Transverse colon (tissue), 4 donors: Measurements from ENCODE around the gene CDRT4. TPM values are rescaled to one million over a fixed set of nuclear protein-coding genes. Genes with fewer than 3 reads are reported as not detected.
A peak's percentile ranks its signal among the peaks of the same experiment; 100 is the strongest.

Source experiments
- DNase-seq: peaks from one replicate; pipeline ENCODE4 v3.0.0-alpha.2; 2019
- H3K27ac ChIP-seq, 4 donors: fragments of 200-600 bp; sonication (generic); 2 replicates each; pipeline ENCODE4 v1.5.1; 2016 to 2018; ENCODE audit warnings: inconsistent platforms in 4 of 4
- H3K27me3 ChIP-seq: fragments of 200-600 bp; sonication (generic); 2 replicates; pipeline ENCODE4 v1.5.1; 2017; ENCODE audit warnings: inconsistent platforms
- H3K36me3 ChIP-seq, 4 donors: fragments of 200-600 bp; sonication (generic); 2 replicates each; pipeline ENCODE4 v1.5.1; 2017 to 2019; ENCODE audit warnings: inconsistent platforms in 4 of 4
- H3K4me1 ChIP-seq, 4 donors: fragments of 200-600 bp; sonication (generic); 2 replicates each; pipeline ENCODE4 v1.5.1; 2017 to 2020; ENCODE audit warnings: inconsistent platforms in 4 of 4
- H3K4me3 ChIP-seq, 4 donors: fragments of 200-600 bp; sonication (generic); 1 replicate in 1 of 4; 2 replicates in 3 of 4; pipeline versions ENCODE4 v1.5.1 to v1.6.1; 2017 to 2019; ENCODE audit warnings: inconsistent platforms in 4 of 4
- H3K9me3 ChIP-seq, 2 donors: fragments of 200-600 bp; sonication (generic); 2 replicates each; pipeline ENCODE4 v1.5.1; 2017 to 2019; ENCODE audit warnings: inconsistent platforms in 2 of 2
- EP300 ChIP-seq: sonication (generic); formaldehyde crosslinking; IDR thresholded peaks from one replicate; pipeline ENCODE4 v1.6.1; 2017; ENCODE audit warnings: antibody characterized with exemption, low read depth
- POLR2A ChIP-seq: fragments of 450-650 bp; IDR thresholded peaks from one replicate; pipeline ENCODE4 v1.6.1; 2016; ENCODE audit warnings: antibody characterized with exemption, mild to moderate bottlenecking, moderate library complexity
- POLR2AphosphoS5 ChIP-seq, 3 donors: sonication (generic); formaldehyde crosslinking; IDR thresholded peaks; one replicate each; pipeline ENCODE4 v1.6.1; 2016; ENCODE audit warnings: antibody characterized with exemption in 3 of 3
- WGBS, 2 donors: methylation state at CpG; one replicate each; pipeline ENCODE4 v1.1.5; 2018; ENCODE audit warnings: low coverage in 1 of 2; 5-methylcytosine and 5-hydroxymethylcytosine counted together
- in situ Hi-C, 4 donors: fragments of 200-750 bp; cut with MboI; loops; one replicate each; pipeline versions ENCODE4 v1.15.0 to v1.15.1; 2017; ENCODE audit warnings: low sequenced_read_pairs in 3 of 4, low pct_ligation_motif_present in 1 of 4, low pct_unique_long_range_greater_than_20kb in 1 of 4
- intact Hi-C: fragments of 100-400 bp; cut with DNase I; formaldehyde crosslinking; loops from one replicate; pipeline ENCODE4 v1.15.1; 2023; ENCODE audit warnings: low total_unique reads
- total RNA-seq, 4 donors: library from RNA; depleted of rRNA; stranded (reverse); fragments of >200 nt; gene quantifications; one replicate each; pipeline ENCODE4 v1.1.0, GENCODE V29; 2016
- TF ChIP-seq, protein P1 (sequence below), 5 experiments: fragments of 200-600 bp in 3 of 5; fragments of 450-650 bp in 2 of 5; sonication (generic) in 3 of 5; IDR thresholded peaks; 1 replicate in 2 of 5; 2 replicates in 3 of 5; pipeline ENCODE4 v1.5.1; 2016 to 2017; ENCODE audit warnings: antibody characterized with exemption in 5 of 5, inconsistent platforms in 3 of 5, mild to moderate bottlenecking in 2 of 5, moderate library complexity in 1 of 5

Gene CDRT4
- total RNA-seq, 4 donors from 2014 or later: 2.2 to 93.5 (median 14.4) TPM

DNA sequence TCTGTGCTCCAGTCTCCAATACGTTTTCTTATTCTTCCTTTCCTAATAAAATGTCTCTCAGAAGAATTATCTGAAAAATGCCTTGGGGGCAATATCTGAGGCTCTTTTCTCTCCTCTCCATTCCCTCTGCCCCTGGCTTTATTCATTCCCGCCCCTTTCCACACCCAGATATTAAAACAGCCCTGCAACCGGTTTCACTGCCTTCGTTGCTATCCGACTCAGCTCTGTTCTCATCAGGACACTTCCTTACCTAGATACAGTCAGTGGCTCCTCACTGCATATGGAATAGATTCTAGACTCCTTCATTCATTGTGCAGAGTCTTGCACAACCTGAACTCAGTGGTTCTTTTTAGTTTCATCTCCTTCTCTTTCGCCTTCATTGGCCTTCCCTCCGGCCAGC is 74.0 kb downstream of the CDRT4 start:
- no peaks in the 10 kb centered on the region for H3K27me3 ChIP-seq
- DNase-seq: no peak
- H3K4me1 ChIP-seq: peaks cover 0 to 6% (median 3%) of the 10 kb centered on the region in 4 donors
- WGBS, 2 donors: 68 to 87% methylated on average over 7 of the region's 7 CpGs
- H3K9me3 ChIP-seq: no peaks in the 10 kb centered on the region
- peak overlapping the region in 1 of 4 donors; percentile 10 for H3K27ac ChIP-seq
- in situ Hi-C loops (no loop called here), intact Hi-C loops (no loop called here)
- no peaks in the 10 kb centered on the region for H3K36me3 ChIP-seq
- H3K4me3 ChIP-seq: no peak overlapping the region
- TF ChIP-seq POLR2A (no peak), POLR2AphosphoS5 (IDR thresholded peaks at IDR 0.05) (no peak), EP300 (no peak)
- TF ChIP-seq, protein P1, sequence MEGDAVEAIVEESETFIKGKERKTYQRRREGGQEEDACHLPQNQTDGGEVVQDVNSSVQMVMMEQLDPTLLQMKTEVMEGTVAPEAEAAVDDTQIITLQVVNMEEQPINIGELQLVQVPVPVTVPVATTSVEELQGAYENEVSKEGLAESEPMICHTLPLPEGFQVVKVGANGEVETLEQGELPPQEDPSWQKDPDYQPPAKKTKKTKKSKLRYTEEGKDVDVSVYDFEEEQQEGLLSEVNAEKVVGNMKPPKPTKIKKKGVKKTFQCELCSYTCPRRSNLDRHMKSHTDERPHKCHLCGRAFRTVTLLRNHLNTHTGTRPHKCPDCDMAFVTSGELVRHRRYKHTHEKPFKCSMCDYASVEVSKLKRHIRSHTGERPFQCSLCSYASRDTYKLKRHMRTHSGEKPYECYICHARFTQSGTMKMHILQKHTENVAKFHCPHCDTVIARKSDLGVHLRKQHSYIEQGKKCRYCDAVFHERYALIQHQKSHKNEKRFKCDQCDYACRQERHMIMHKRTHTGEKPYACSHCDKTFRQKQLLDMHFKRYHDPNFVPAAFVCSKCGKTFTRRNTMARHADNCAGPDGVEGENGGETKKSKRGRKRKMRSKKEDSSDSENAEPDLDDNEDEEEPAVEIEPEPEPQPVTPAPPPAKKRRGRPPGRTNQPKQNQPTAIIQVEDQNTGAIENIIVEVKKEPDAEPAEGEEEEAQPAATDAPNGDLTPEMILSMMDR (IDR thresholded peaks at IDR 0.05): no peak

DNA sequence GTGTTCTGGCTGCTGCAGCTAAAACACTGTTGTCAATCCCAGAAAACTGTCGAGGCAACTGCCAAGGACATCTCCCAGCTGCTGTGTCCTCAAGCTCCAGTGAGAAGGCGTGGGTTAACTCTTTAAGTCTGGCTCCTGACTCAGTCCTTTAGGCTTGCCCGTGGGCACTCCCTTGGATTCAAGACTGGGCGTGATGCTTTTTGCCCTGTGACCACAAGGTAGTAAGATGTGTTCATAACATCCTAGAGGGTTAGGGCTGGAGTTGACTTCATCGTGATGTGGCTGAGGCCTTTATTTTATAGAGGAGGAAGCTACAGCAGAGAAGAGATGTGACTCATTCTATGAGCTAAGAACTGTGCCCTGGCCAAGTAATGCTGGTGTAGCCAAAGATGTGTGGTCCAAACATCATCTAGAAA is 75.1 kb downstream of the CDRT4 start:
- H3K4me3 ChIP-seq: no peak overlapping the region
- no peaks in the 10 kb centered on the region for H3K27me3 ChIP-seq
- intact Hi-C loops: no loop called here
- no peaks in the 10 kb centered on the region for H3K9me3 ChIP-seq
- H3K36me3 ChIP-seq: no peaks in the 10 kb centered on the region
- H3K27ac ChIP-seq: peak overlapping the region; percentile 16 to 40 (median 30)
- no peak for TF ChIP-seq POLR2AphosphoS5 (IDR thresholded peaks at IDR 0.05)
- TF ChIP-seq, protein P1 (IDR thresholded peaks at IDR 0.05): no peak
- TF ChIP-seq POLR2A: no peak
- TF ChIP-seq EP300: no peak
- 70% methylated on average over 5 of the region's 5 CpGs; no CpG with 5 or more reads in 1 of the 2 donors for WGBS, 2 donors
- in situ Hi-C loops: no loop called here
- H3K4me1 ChIP-seq: no peaks in the 10 kb centered on the region
- no peak for DNase-seq

DNA sequence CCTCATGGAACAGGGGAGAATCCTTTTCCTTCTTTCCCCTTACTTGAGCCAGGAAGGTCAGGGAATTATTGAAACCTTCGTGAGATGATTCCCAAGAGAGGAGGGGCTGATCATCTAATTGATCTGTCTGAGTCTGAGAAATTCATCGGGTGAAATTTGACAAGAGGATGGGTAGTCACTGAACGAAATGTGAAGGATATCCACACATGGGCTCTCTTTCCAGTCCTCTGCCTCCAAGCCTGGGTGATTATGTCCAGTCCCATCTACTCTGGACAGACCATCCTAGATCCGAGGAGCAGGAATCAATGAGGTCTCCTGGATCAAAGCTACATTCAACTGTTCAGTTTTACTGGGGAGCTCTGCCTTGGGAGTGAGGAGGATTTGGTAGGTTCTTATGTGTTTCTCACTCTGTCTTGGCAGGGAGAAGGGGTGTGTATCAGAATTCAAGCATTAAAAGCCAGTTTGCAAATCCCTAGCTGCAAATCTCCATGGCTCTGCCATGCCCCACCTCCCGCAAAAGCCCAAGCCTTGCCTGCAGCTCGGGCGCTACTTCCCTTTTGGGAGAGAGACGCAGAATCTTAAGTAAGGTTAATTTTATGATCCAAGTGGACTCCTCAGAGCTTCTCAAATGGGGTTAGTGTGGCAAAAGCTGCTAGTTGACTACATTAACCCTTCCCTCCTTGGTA is 78.9 kb downstream of the CDRT4 start:
- WGBS, 2 donors: 81 to 100% methylated on average over 3 to 8 of the region's 8 CpGs
- in situ Hi-C loops: no loop called here
- no peak overlapping the region for H3K27ac ChIP-seq

DNA sequence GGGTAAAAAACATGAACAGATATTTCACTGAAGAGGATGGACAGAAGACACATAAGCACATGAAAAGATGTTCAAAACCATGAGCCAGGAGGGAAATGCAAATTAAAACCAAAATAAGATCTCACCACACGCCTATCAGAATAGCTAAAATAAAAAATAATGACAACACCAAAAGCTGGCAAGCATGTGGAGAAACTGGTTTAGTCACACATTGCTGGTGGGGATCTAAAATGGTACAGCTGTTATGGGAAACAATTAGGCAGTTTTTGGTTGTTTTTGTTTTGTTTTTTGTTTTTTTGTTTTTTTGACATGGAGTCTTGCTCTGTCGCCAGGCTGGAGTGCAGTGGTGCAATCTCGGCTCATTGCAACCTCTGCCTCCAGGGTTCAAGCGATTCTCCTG is 81.3 kb downstream of the CDRT4 start:
- peaks cover 0 to 7% (median 2%) of the 10 kb centered on the region in 4 donors for H3K4me1 ChIP-seq
- H3K4me3 ChIP-seq: no peak overlapping the region
- no peak overlapping the region for H3K27ac ChIP-seq
- in situ Hi-C loops (no loop called here), intact Hi-C loops (no loop called here)
- no peaks in the 10 kb centered on the region for H3K9me3 ChIP-seq
- TF ChIP-seq EP300 (no peak), POLR2AphosphoS5 (IDR thresholded peaks at IDR 0.05) (no peak), POLR2A (no peak)
- TF ChIP-seq, protein P1 (IDR thresholded peaks at IDR 0.05): no peak
- no peaks in the 10 kb centered on the region for H3K36me3 ChIP-seq
- no peak for DNase-seq
- 61 to 74% methylated on average over 2 to 4 of the region's 4 CpGs for WGBS, 2 donors
- no peaks in the 10 kb centered on the region for H3K27me3 ChIP-seq

More for the DNA sequence above, 78.9 kb downstream of the CDRT4 start:
- intact Hi-C loops: no loop called here
- Histone ChIP-seq H3K9me3 (no peaks in the 10 kb centered on the region), H3K27me3 (no peaks in the 10 kb centered on the region), H3K4me3 (no peak overlapping the region), H3K4me1 (peaks cover 0 to 7% (median 0%) of the 10 kb centered on the region in 4 donors), H3K36me3 (no peaks in the 10 kb centered on the region)
- TF ChIP-seq, protein P1 (IDR thresholded peaks at IDR 0.05): no peak
- TF ChIP-seq POLR2A (no peak), EP300 (no peak), POLR2AphosphoS5 (IDR thresholded peaks at IDR 0.05) (no peak)
- DNase-seq: no peak

Other genes with a start within 250 kb of the CDRT4 start
- gene PMP22, start 202.3 kb downstream of the CDRT4 start, total RNA-seq: 10 to 100 TPM; 23.9 to 70.9 (median 49.1) TPM
- gene TEKT3, start 126.0 kb downstream of the CDRT4 start, total RNA-seq: under 1 TPM in 2 of 4 donors, not detected in 2; 0.41 to 0.48 TPM
- 100 to 1,000 TPM in 1 of 4 donors, 10 to 100 TPM in 3; 15.0 to 457 (median 33.7) TPM for gene TVP23C, start 95.9 kb upstream of the CDRT4 start, total RNA-seq
- gene FBXW10B, start 152.1 kb upstream of the CDRT4 start, total RNA-seq: under 1 TPM in 1 of 4 donors, not detected in 3; 0.82 TPM
- 10 to 100 TPM; 10.1 to 44.2 (median 14.2) TPM for gene TRIM16, start 216.7 kb upstream of the CDRT4 start, total RNA-seq
- 10 to 100 TPM in 3 of 4 donors, 1 to 10 TPM in 1; 3.2 to 73.7 (median 11.9) TPM for gene ZNF286A, start 232.1 kb upstream of the CDRT4 start, total RNA-seq